Activated CD8-positive, alpha-beta memory T cell treated with anti-CD3 and anti-CD28 coated beads, Interleukin-2, amount 50 U/mL, for 24 hours (primary cell): ENCODE measurements around the gene COL16A1.

Experiments
- DNase-seq: peaks from one replicate; pipeline ENCODE4 v3.0.0-alpha.2; 2020; ENCODE audit errors: extremely low read depth

Gene COL16A1

DNA sequence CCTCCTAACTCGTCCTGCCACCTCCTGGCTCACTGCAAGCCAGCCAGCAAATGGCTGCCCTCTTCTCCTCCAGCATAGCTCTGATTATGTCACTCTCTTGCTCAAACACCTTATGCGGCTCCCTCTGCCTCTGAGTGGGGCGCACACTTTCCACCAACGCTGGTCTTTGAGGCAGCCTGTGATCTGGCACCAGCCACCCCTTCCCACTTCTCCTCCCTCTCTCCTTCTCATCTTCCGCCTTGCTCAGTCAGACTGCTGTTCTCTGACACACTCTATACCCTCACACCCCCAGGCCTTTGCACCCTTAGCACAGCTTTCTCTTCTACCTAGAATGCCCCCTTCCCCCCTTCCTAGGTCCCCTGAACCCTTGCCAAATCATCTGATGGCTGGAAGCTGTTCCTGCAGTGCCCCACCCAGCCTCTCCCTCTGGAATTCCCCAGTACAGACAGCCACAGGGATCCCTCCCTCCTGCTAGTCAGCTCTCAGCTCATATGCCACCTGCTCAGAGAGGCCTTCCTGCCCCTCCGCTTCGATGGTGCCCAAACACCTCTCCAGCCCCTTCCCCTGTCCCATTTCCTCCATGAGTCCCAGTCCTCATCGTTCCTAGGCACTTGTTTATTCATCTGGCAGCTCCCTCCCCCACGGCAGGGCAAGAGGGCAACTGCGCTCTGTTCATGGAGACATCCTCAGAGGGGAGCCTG is 37.4 kb downstream of the COL16A1 start:
- no peak for DNase-seq

- DNase-seq = no peak
Measured at GRCh38 chr1:31665234-31665878, 38.5 kb downstream of the COL16A1 start.

GRCh38 chr1:31664528-31664927 is 39.3 kb downstream of the COL16A1 start:
- no peak for DNase-seq

DNA sequence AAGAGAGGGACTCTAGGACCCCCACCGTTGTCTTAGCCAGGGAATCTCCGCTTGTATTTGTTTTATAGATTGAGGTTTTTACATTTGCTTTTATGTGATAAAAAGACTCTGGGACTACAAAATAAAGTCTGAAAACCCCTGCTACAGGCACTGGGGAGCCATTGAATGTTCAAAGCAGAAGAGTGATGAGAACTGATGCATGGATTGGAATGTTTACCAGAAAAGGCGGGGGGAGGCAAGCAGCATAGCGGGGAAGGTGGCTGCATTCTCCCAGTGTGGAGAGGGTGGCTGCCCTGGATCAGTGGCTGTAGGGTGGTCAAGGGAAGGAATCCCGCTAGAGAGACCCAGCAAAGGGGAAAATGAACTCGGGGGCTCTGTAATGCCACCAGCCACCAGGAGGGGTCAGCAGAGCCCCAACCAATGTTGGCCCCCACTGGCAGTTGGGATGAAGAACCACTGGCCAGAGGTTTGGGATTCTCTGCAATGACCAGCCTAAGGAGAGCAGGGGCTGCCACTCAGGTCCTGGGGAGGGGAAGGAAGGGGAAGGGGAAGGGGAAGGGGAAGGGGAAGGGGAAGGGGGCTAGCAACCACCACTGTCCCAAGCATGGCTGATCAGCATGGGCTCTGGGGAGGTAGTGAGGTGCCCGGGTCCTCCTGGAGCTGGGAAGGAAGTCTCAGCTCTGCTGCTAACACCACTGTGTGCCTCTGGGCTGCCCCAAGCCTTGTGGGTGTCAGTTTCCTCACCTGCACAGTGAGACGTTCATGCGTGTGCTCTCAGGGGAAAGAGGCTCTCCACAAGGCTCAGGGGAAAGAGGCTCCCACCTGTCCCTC is 40.0 kb downstream of the COL16A1 start:
- DNase-seq = no peak

GRCh38 chr1:31662463-31662862 is 41.4 kb downstream of the COL16A1 start:
- DNase-seq = no peak

- DNase-seq = no peak
Measured at GRCh38 chr1:31661856-31662255, 42.0 kb downstream of the COL16A1 start.

DNA sequence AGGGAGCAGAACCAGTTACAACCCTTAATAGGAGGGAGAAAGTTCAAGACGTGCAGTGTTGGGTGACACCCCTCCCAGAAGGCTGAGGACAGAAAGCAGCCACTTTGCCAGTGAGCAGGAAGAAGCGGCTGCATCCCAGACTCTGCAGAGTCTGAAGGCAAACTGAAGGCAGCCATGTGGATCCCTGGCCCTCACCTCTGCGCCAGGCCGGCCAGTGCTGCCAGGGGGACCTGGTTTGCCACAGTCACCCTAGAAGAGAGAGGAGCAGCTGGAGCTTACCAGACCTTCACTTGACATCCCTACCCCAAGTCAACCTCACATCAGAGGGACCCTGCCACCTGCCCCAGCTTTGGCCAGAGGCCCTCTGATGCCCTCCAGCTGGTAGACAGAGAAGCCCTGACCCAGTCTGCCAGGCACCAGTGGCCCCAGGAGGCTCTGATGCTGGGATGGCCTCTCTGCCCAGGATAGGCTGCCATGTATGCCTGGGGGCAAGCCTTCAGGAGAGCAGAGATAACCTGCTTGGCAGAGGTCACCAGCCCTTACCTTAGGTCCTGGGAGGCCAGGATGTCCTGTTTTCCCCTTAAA is 42.9 kb downstream of the COL16A1 start:
- DNase-seq = no peak

- DNase-seq = no peak
Measured at GRCh38 chr1:31659889-31660288, 43.9 kb downstream of the COL16A1 start.

DNA sequence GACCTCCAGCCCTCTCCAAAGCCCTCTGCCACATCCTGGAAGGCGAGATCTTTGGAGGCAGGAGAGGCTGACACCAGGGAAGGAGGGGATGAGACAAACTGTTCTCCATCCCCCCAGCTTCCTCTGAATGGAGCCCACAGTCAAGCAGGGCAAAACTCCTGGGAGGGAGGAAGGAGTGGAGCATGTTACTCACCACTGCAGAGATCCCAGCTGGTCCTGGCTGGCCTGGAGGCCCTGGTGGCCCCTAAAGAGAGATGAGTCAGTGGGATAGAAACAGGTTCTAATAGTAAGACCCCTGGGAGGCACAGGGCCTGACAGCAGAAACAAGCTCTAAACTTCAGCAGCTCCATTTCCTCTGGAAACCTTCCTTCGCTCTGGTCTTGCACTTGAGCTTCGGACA is 45.1 kb downstream of the COL16A1 start:
- no peak for DNase-seq

GRCh38 chr1:31657972-31658510 is 45.8 kb downstream of the COL16A1 start:
- no peak for DNase-seq

- no peak for DNase-seq
Measured at GRCh38 chr1:31657020-31657804, 46.6 kb downstream of the COL16A1 start.

GRCh38 chr1:31655756-31656155 is 48.1 kb downstream of the COL16A1 start:
- DNase-seq = no peak

- DNase-seq = no peak
Measured at GRCh38 chr1:31655104-31655503, 48.7 kb downstream of the COL16A1 start.

DNA sequence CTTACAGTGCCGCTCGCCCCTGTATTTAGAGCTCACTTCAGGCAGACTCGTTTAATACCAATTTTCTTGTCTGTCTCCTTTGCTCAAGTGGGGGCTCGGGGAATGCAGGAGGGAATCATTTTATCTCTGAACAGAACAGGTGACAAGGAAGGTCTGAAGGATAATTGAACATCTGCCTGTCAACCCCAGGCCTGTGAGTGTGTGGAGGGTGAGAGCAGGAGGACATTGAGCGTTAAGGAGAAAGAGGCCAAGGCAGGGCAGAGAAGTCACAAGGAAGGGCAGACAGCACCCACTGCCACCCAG is 49.4 kb downstream of the COL16A1 start:
- DNase-seq = no peak

- DNase-seq = no peak
Measured at GRCh38 chr1:31653717-31654473, 49.9 kb downstream of the COL16A1 start.

- DNase-seq = no peak
Measured at GRCh38 chr1:31652891-31653499, 50.8 kb downstream of the COL16A1 start.

- DNase-seq = no peak
Measured at GRCh38 chr1:31651766-31652165, 52.1 kb downstream of the COL16A1 start.

DNA sequence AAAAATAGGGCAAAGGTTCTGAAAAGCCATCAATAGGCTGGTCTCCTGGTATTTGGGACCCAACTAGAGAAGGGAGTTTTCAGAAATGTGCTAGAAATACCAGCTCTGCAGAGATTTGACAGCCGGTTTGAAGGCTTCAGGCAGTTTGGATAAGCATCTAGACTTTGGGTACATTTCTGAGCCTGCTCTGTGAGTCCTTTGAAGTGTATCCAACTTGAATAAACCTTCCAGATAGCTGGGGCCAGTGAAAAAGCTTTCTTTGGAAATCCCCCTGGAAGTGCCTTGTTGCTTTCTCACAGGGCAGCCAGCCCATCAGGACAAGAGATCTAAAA is 52.8 kb downstream of the COL16A1 start:
- DNase-seq = no peak

DNA sequence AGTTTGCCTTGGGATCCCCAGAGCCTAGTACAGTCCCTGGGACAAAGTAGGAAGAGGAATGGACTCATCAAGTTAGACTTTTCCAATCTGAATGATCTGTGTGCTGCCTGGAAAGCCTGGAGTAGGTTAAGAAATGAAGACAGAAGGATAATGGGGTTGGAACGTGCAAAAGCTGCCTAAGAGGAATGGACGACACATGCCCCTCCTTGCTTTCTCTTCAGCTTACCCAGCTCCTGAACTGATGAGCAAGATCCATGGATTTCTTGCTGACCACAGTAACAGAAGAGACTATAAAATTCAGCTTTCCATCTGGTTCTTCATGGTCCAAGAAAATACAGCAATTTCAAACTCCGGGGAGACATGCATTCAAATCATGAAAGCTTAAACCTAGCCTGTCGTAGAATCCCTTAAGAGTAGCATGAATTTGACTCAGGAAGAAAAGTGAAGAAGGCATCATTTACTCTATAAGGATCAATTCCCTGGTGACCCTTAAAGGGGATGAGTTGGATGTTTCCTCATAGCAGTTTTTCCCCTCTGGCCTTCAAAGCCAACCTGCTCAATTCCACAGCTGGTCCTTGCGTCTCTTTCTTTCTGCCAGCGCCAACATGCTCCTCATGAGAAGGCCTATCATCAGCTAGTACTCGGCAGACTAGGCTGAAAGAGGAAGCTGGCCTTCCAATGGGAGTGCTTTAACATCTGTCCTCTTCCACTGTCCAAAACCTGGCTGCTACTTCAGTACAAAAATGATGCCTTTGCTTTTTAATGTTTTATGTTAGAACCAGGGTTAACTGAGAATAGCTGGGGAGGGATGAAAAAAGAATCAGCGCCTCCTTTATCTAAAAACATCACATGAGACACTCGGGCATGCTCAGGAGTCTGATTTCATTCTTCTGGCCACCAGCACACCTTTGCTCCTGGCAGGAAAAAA is 53.4 kb downstream of the COL16A1 start:
- no peak for DNase-seq
